WTC11 (cell line): ENCODE data around the gene MUC21.

Experiments
- ATF1 ChIP-seq: sonication (generic); formaldehyde crosslinking; IDR thresholded peaks from 2 replicates; pipeline ENCODE4 v1.8.1; 2023; ENCODE audit warnings: mild to moderate bottlenecking, moderate library complexity, missing genetic modification reagents
- CTCF ChIP-seq: fragments of 200-600 bp; IDR thresholded peaks from 2 replicates; pipeline ENCODE4 v1.8.0; 2022; ENCODE audit warnings: antibody characterized with exemption
- E2F4 ChIP-seq: sonication (generic); formaldehyde crosslinking; IDR thresholded peaks from 2 replicates; pipeline ENCODE4 v1.8.1; 2022; ENCODE audit warnings: low read depth, mild to moderate bottlenecking, moderate library complexity, missing genetic modification reagents, borderline replicate concordance
- MAX ChIP-seq: sonication (generic); formaldehyde crosslinking; IDR thresholded peaks from 2 replicates; pipeline ENCODE4 v1.8.0; 2022; ENCODE audit warnings: mild to moderate bottlenecking, missing genetic modification reagents
- PRDM15 ChIP-seq: sonication (generic); formaldehyde crosslinking; IDR thresholded peaks from 2 replicates; pipeline ENCODE4 v1.8.0; 2022; ENCODE audit warnings: missing genetic modification reagents
- RELA ChIP-seq: sonication (generic); formaldehyde crosslinking; IDR thresholded peaks from 2 replicates; pipeline ENCODE4 v1.8.1; 2022; ENCODE audit warnings: missing genetic modification reagents, mild to moderate bottlenecking, borderline replicate concordance

- TF ChIP-seq MAX (CRISPR knock-in tag) (no peak), CTCF (no peak), RELA (CRISPR knock-in tag) (no peak), ATF1 (CRISPR knock-in tag) (no peak), E2F4 (no peak), PRDM15 (no peak)
Measured at GRCh38 chr6:31020057-31020456, 36.5 kb downstream of the MUC21 start.
